GM23338 (cell line): Measurements from ENCODE around the gene UMOD. TPM values are rescaled to one million over a fixed set of nuclear protein-coding genes. Genes with fewer than 3 reads are reported as not detected.

Experiments used
- ATAC-seq: fragments of 200-7000 bp; cut with Tn5 transposase; 3 replicates; pipeline ENCODE4 v1.9.1; 2020
- DNase-seq: peaks from one replicate; pipeline ENCODE4 v3.0.0-alpha.2; 2015; ENCODE audit warnings: low spot score
- H2AFZ ChIP-seq: fragments of 200-600 bp; sonication (generic); 2 replicates; pipeline ENCODE4 v1.8.0; 2016; ENCODE audit warnings: antibody characterized with exemption, mild to moderate bottlenecking, moderate library complexity
- H3F3A ChIP-seq: fragments of 200-600 bp; sonication (generic); replicated peaks from 2 replicates; pipeline ENCODE4 v1.8.0; 2017; ENCODE audit warnings: antibody characterized with exemption, mixed run types, low read depth
- H3K27ac ChIP-seq: fragments of 200-600 bp; sonication (generic); 2 replicates; pipeline ENCODE4 v1.6.1; 2016; ENCODE audit warnings: low read depth
- H3K27me3 ChIP-seq: fragments of 200-600 bp; sonication (generic); 2 replicates; pipeline ENCODE4 v1.8.0; 2016; ENCODE audit warnings: mild to moderate bottlenecking, mixed run types, moderate library complexity; ENCODE audit not compliant: insufficient read depth
- H3K36me3 ChIP-seq: fragments of 200-600 bp; sonication (generic); 2 replicates; pipeline ENCODE4 v1.8.0; 2016; ENCODE audit warnings: mild to moderate bottlenecking; ENCODE audit not compliant: insufficient read depth
- H3K4me1 ChIP-seq: fragments of 200-600 bp; sonication (generic); 2 replicates; pipeline ENCODE4 v1.8.0; 2016; ENCODE audit warnings: mild to moderate bottlenecking, moderate library complexity; ENCODE audit not compliant: insufficient read depth
- H3K4me2 ChIP-seq: fragments of 200-600 bp; sonication (generic); 2 replicates; pipeline ENCODE4 v1.7.1; 2017; ENCODE audit warnings: mixed run types
- H3K4me3 ChIP-seq: fragments of 200-600 bp; sonication (generic); 2 replicates; pipeline ENCODE4 v1.6.1; 2016; ENCODE audit warnings: mixed run types
- H3K79me2 ChIP-seq: fragments of 200-600 bp; sonication (generic); replicated peaks from 2 replicates; pipeline ENCODE4 v1.8.0; 2017; ENCODE audit warnings: mild to moderate bottlenecking; ENCODE audit not compliant: insufficient read depth
- H3K9me2 ChIP-seq: fragments of 200-600 bp; sonication (generic); 2 replicates; pipeline ENCODE4 v1.8.0; 2017; ENCODE audit not compliant: insufficient read depth
- H4K20me1 ChIP-seq: fragments of 200-600 bp; sonication (generic); replicated peaks from 2 replicates; pipeline ENCODE4 v1.8.0; 2017; ENCODE audit warnings: mild to moderate bottlenecking; ENCODE audit not compliant: insufficient read depth
- H3K27ac Mint-ChIP-seq: 2 replicates; pipeline ENCODE4 v1.8.0; 2020; ENCODE audit warnings: inconsistent platforms, mild to moderate bottlenecking, moderate library complexity, mixed read lengths
- H3K27me3 Mint-ChIP-seq: 3 replicates; pipeline ENCODE4 v1.8.0; 2022; ENCODE audit warnings: low read depth, mild to moderate bottlenecking, moderate library complexity, mixed read lengths, inconsistent platforms; ENCODE audit not compliant: insufficient read depth, poor library complexity
- H3K36me3 Mint-ChIP-seq: 3 replicates; pipeline ENCODE4 v1.8.0; 2021; ENCODE audit warnings: low read depth, mild to moderate bottlenecking, inconsistent platforms, moderate library complexity, mixed read lengths
- H3K4me1 Mint-ChIP-seq: 3 replicates; pipeline ENCODE4 v1.8.0; 2020; ENCODE audit warnings: mild to moderate bottlenecking, inconsistent platforms, mixed read lengths
- H3K4me3 Mint-ChIP-seq: 3 replicates; pipeline ENCODE4 v1.8.0; 2021; ENCODE audit warnings: moderate library complexity, mild to moderate bottlenecking, inconsistent platforms, mixed read lengths
- H3K9me3 Mint-ChIP-seq: 3 replicates; pipeline ENCODE4 v1.8.0; 2020; ENCODE audit warnings: moderate library complexity, mild to moderate bottlenecking, inconsistent platforms, mixed read lengths
- CREB1 ChIP-seq: fragments of 250-450 bp; sonication (Bioruptor Pico); IDR thresholded peaks from 2 replicates; pipeline ENCODE4 v1.5.0; 2020; ENCODE audit warnings: low read depth, mild to moderate bottlenecking, moderate library complexity
- ETS1 ChIP-seq: IDR thresholded peaks from 2 replicates; pipeline ENCODE4 v1.6.1; 2016; ENCODE audit warnings: antibody characterized with exemption
- EZH2 ChIP-seq: fragments of 200-600 bp; sonication (generic); IDR thresholded peaks from one replicate; pipeline ENCODE4 v1.8.0; 2017; ENCODE audit warnings: antibody characterized with exemption, mild to moderate bottlenecking, low read depth; ENCODE audit not compliant: unreplicated experiment
- EZH2phosphoT487 ChIP-seq: fragments of 200-600 bp; sonication (generic); IDR thresholded peaks from one replicate; pipeline ENCODE4 v1.8.1; 2018; ENCODE audit warnings: antibody characterized with exemption; ENCODE audit not compliant: unreplicated experiment
- JUNB ChIP-seq: IDR thresholded peaks from one replicate; pipeline ENCODE4 v1.6.1; 2016; ENCODE audit warnings: antibody characterized with exemption; ENCODE audit not compliant: unreplicated experiment
- NANOG ChIP-seq: IDR thresholded peaks from 2 replicates; pipeline ENCODE4 v1.6.1; 2016; ENCODE audit warnings: antibody characterized with exemption, borderline replicate concordance
- POLR2AphosphoS5 ChIP-seq: IDR thresholded peaks from 2 replicates; pipeline ENCODE4 v1.6.1; 2016; ENCODE audit warnings: antibody characterized with exemption, low read depth
- REST ChIP-seq: IDR thresholded peaks from one replicate; pipeline ENCODE4 v1.6.1; 2018; ENCODE audit warnings: antibody characterized with exemption; ENCODE audit not compliant: unreplicated experiment
- STAT1 ChIP-seq: IDR thresholded peaks from one replicate; pipeline ENCODE4 v1.6.1; 2016; ENCODE audit warnings: antibody characterized with exemption; ENCODE audit not compliant: unreplicated experiment
- ZNF114 ChIP-seq: fragments of 250-450 bp; sonication (Bioruptor Pico); IDR thresholded peaks from 2 replicates; pipeline ENCODE4 v1.5.0; 2020; ENCODE audit warnings: mild to moderate bottlenecking, moderate library complexity
- polyA plus RNA-seq: library from polyadenylated mRNA; unstranded; fragments of >200 nt; fragmentation: Nextera tagmentation; extraction: Ambion mirVana; gene quantifications from 2 replicates; pipeline ENCODE4 v1.2.1, GENCODE V29; 2016
- total RNA-seq: library from RNA; depleted of rRNA; stranded (reverse); fragments of >200 nt; shearing (Covaris generic); gene quantifications from 2 replicates; pipeline ENCODE4 v1.2.3, GENCODE V29; 2014
- TF ChIP-seq, protein P1 (sequence below), 2 experiments: fragments of 200-600 bp in 1 of 2; sonication (generic) in 1 of 2; conservative IDR thresholded peaks; 2 replicates each; pipeline versions ENCODE4 v1.5.1 to v1.6.1; 2016 to 2017; ENCODE audit warnings: antibody characterized with exemption in 2 of 2, low read depth in 2 of 2, mild to moderate bottlenecking in 2 of 2, moderate library complexity in 1 of 2
- TF ChIP-seq, protein P2 (sequence below): fragments of 250-450 bp; sonication (Bioruptor Pico); IDR thresholded peaks from 2 replicates; pipeline ENCODE4 v1.5.0; 2020; ENCODE audit warnings: mild to moderate bottlenecking, moderate library complexity

The UMOD gene
- total and polyA plus RNA-seq, 2 experiments from 2014 or later, result not detected

GRCh38 chr16:20334396-20334795 lies 18.1 kb downstream of the UMOD start (continued):
- TF ChIP-seq ETS1, result no peak

- Histone ChIP-seq H3F3A (no peaks in the 10 kb centered on the region), H3K4me3 (no peak overlapping the region), H3K36me3 (no peaks in the 10 kb centered on the region), H3K27ac (no peak overlapping the region), H3K4me2 (no peak overlapping the region), H3K79me2 (no peaks in the 10 kb centered on the region), H3K27me3 (no peaks in the 10 kb centered on the region), H3K9me2 (no peaks in the 10 kb centered on the region), H3K4me1 (peaks cover 5% of the 10 kb centered on the region; the same call in 1 of the 2 replicates), H2AFZ (peak overlapping the region; percentile 32; the same call in 1 of the 2 replicates), H4K20me1 (no peaks in the 10 kb centered on the region)
- DNase-seq (no peak), ATAC-seq (no peak)
- Mint-ChIP-seq H3K9me3 (no peaks in the 10 kb centered on the region; the same call in 2 of the 3 replicates), H3K27me3 (peaks cover 6% of the 10 kb centered on the region), H3K36me3 (no peaks in the 10 kb centered on the region), H3K27ac (no peak overlapping the region), H3K4me1 (no peaks in the 10 kb centered on the region; the same call in 2 of the 3 replicates), H3K4me3 (no peak overlapping the region)
- TF ChIP-seq, protein P1, sequence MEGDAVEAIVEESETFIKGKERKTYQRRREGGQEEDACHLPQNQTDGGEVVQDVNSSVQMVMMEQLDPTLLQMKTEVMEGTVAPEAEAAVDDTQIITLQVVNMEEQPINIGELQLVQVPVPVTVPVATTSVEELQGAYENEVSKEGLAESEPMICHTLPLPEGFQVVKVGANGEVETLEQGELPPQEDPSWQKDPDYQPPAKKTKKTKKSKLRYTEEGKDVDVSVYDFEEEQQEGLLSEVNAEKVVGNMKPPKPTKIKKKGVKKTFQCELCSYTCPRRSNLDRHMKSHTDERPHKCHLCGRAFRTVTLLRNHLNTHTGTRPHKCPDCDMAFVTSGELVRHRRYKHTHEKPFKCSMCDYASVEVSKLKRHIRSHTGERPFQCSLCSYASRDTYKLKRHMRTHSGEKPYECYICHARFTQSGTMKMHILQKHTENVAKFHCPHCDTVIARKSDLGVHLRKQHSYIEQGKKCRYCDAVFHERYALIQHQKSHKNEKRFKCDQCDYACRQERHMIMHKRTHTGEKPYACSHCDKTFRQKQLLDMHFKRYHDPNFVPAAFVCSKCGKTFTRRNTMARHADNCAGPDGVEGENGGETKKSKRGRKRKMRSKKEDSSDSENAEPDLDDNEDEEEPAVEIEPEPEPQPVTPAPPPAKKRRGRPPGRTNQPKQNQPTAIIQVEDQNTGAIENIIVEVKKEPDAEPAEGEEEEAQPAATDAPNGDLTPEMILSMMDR (conservative IDR thresholded peaks at IDR 0.05; ENCODE audit: low read depth in 2 of 2), result no peak
- TF ChIP-seq REST (no peak), ETS1 (no peak), EZH2phosphoT487 (no peak), STAT1 (no peak), EZH2 (no peak), JUNB (no peak), CREB1 (CRISPR knock-in tag) (no peak), ZNF114 (no peak), NANOG (no peak), POLR2AphosphoS5 (no peak)
- TF ChIP-seq, protein P2, sequence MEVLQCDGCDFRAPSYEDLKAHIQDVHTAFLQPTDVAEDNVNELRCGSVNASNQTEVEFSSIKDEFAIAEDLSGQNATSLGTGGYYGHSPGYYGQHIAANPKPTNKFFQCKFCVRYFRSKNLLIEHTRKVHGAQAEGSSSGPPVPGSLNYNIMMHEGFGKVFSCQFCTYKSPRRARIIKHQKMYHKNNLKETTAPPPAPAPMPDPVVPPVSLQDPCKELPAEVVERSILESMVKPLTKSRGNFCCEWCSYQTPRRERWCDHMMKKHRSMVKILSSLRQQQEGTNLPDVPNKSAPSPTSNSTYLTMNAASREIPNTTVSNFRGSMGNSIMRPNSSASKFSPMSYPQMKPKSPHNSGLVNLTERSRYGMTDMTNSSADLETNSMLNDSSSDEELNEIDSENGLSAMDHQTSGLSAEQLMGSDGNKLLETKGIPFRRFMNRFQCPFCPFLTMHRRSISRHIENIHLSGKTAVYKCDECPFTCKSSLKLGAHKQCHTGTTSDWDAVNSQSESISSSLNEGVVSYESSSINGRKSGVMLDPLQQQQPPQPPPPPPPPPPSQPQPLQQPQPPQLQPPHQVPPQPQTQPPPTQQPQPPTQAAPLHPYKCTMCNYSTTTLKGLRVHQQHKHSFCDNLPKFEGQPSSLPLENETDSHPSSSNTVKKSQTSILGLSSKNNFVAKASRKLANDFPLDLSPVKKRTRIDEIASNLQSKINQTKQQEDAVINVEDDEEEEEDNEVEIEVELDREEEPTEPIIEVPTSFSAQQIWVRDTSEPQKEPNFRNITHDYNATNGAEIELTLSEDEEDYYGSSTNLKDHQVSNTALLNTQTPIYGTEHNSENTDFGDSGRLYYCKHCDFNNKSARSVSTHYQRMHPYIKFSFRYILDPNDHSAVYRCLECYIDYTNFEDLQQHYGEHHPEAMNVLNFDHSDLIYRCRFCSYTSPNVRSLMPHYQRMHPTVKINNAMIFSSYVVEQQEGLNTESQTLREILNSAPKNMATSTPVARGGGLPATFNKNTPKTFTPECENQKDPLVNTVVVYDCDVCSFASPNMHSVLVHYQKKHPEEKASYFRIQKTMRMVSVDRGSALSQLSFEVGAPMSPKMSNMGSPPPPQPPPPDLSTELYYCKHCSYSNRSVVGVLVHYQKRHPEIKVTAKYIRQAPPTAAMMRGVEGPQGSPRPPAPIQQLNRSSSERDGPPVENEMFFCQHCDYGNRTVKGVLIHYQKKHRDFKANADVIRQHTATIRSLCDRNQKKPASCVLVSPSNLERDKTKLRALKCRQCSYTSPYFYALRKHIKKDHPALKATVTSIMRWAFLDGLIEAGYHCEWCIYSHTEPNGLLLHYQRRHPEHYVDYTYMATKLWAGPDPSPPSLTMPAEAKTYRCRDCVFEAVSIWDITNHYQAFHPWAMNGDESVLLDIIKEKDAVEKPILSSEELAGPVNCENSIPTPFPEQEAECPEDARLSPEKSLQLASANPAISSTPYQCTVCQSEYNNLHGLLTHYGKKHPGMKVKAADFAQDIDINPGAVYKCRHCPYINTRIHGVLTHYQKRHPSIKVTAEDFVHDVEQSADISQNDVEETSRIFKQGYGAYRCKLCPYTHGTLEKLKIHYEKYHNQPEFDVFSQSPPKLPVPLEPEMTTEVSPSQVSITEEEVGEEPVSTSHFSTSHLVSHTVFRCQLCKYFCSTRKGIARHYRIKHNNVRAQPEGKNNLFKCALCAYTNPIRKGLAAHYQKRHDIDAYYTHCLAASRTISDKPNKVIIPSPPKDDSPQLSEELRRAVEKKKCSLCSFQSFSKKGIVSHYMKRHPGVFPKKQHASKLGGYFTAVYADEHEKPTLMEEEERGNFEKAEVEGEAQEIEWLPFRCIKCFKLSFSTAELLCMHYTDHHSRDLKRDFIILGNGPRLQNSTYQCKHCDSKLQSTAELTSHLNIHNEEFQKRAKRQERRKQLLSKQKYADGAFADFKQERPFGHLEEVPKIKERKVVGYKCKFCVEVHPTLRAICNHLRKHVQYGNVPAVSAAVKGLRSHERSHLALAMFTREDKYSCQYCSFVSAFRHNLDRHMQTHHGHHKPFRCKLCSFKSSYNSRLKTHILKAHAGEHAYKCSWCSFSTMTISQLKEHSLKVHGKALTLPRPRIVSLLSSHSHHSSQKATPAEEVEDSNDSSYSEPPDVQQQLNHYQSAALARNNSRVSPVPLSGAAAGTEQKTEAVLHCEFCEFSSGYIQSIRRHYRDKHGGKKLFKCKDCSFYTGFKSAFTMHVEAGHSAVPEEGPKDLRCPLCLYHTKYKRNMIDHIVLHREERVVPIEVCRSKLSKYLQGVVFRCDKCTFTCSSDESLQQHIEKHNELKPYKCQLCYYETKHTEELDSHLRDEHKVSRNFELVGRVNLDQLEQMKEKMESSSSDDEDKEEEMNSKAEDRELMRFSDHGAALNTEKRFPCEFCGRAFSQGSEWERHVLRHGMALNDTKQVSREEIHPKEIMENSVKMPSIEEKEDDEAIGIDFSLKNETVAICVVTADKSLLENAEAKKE, result no peak
Measured at GRCh38 chr16:20333120-20333519, 19.4 kb downstream of the UMOD start.
